Cerebellar cortex (tissue), 1 donor: ENCODE measurements around the gene SLC5A1.
"Not testable (repeated sequence)": the region's sequence is repeated elsewhere in the genome, so short reads cannot be mapped to it uniquely, and the experiment has no call there.

ENCODE experiments used
- DNase-seq: peaks from one replicate; pipeline ENCODE4 v3.0.0-alpha.2; 2015; ENCODE audit warnings: low spot score

Gene SLC5A1

GRCh38 chr22:32144496-32145274 is 101.6 kb downstream of the SLC5A1 start:
- DNase-seq: no peak

GRCh38 chr22:32147128-32147527 is 104.1 kb downstream of the SLC5A1 start:
- not testable (repeated sequence) for DNase-seq

GRCh38 chr22:32148372-32148771 is 105.3 kb downstream of the SLC5A1 start:
- not testable (repeated sequence) for DNase-seq

GRCh38 chr22:32150647-32151046 is 107.6 kb downstream of the SLC5A1 start:
- not testable (repeated sequence) for DNase-seq

- DNase-seq: not testable (repeated sequence)
Observed at GRCh38 chr22:32151641-32152040, 108.6 kb downstream of the SLC5A1 start.

GRCh38 chr22:32154727-32155126 is 111.7 kb downstream of the SLC5A1 start:
- not testable (repeated sequence) for DNase-seq

GRCh38 chr22:32157632-32158031 is 114.6 kb downstream of the SLC5A1 start:
- DNase-seq: not testable (repeated sequence)

GRCh38 chr22:32158712-32159533 is 115.9 kb downstream of the SLC5A1 start, which contains the start of gene C22orf42:
Gene C22orf42, minus strand, starts transcription at chr22:32159303. Its CDS starts 88 bp downstream, at chr22:32159215.
- no peak for DNase-seq

GRCh38 chr22:32160411-32160810 is 117.3 kb downstream of the SLC5A1 start:
- DNase-seq: not testable (repeated sequence)
